SK-N-MC (cell line): ENCODE data around the gene TMEM44.

ENCODE experiments used
- EZH2 ChIP-seq: fragments of 200-600 bp; sonication (generic); IDR thresholded peaks from one replicate; pipeline ENCODE4 v1.6.1; 2017; ENCODE audit warnings: antibody characterized with exemption
- FOXP2 ChIP-seq: optimal IDR thresholded peaks from 2 replicates; pipeline ENCODE3; 2011; ENCODE audit warnings: mild to moderate bottlenecking, moderate library complexity; ENCODE audit not compliant: insufficient read depth; ENCODE audit errors: extremely low read length, control extremely low read depth
- POLR2AphosphoS5 ChIP-seq: IDR thresholded peaks from 2 replicates; pipeline ENCODE4 v1.6.1; 2012; ENCODE audit warnings: mild to moderate bottlenecking, low read depth, low read length, borderline replicate concordance

- TF ChIP-seq EZH2 (no peak), POLR2AphosphoS5 (no peak), FOXP2 (no peak)
Observed at GRCh38 chr3:194608981-194609380, 24.2 kb downstream of the TMEM44 start.
